Stimulated activated CD4-positive, alpha-beta T cell treated with anti-CD3 and anti-CD28 coated beads, TNF-alpha, amount 100 ng/mL, for 1 hour (primary cell): ENCODE measurements around the gene RAD50.
"Not testable (repeated sequence)": the region's sequence is repeated elsewhere in the genome, so short reads cannot be mapped to it uniquely, and the experiment has no call there.

Experiments used
- DNase-seq, 3 donors: peaks; one replicate each; pipeline ENCODE4 v3.0.0-alpha.2; 2020; ENCODE audit warnings: low read depth in 3 of 3, low spot score in 1 of 3

The RAD50 gene

DNA sequence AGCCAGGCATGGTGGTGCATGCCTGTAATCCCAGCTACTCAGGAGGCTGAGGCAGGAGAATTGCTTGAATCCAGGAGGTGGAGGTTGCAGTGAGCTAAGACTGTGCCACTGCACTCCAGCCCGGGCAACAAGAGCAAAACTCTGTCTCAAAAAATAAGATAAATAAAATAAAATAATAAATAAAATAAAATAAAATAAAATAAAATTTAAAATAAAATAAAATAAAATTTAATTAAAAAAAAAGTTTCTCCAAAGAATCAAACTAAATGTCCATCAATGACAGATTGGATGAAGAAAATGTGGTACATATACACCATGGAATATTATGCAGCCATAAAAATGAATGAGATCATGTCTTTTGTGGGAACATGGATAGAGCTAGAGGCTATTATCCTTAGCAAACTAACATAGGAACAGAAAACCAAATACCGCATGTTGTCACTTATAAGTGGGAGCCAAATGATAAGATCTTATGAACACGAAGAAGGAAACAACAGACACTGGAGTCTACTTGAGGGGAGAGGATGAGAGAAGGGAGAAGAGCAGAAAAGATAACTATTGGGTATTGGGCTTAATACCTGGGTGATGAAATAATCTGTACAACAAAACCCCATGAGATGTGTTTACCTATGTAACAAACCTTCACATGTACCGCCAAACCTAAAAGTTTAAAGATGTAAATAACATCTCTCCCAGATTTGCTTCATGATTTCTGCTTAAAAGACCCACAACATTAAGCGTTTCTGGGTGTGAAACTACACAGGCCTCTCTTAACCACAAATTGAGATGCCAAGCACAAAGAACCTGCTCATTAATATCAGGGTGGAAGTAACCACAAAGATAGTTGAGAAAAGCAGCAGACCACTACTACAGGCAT, 135.2 kb downstream of the RAD50 start:
- DNase-seq: not testable (repeated sequence)

DNA sequence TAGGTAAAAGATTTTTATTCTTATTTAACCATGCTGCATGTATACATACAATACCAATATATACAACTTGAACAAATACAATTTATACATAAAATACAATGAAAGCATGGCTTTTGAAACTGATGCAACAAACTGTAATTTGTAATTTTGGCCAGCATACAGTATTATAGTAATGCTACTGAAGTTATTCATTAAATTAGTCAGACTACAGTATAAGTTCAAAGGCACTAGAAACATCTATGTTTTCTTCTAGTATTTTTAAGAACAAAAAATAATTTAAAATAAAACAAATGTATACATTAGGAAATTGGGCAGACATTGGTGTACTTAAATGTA, 135.8 kb downstream of the RAD50 start:
- no peak for DNase-seq
